Fibroblast of skin of abdomen (primary cell): ENCODE data around the gene BMPR1A. TPM values are rescaled to one million over a fixed set of nuclear protein-coding genes. Genes with fewer than 3 reads are reported as not detected.

ENCODE experiments used
- DNase-seq: peaks from one replicate; pipeline ENCODE4 v3.0.0-alpha.2; 2013
- polyA plus RNA-seq, 2 experiments: library from polyadenylated mRNA; unstranded; fragments of 120-200 nt; gene quantifications; one replicate each; pipeline ENCODE4 v1.2.1, GENCODE V29; 2013; ENCODE audit not compliant: insufficient read length in 2 of 2

The BMPR1A gene
- 26.5 TPM for polyA plus RNA-seq (2013, experiment 1 of 2; ENCODE audit: insufficient read length)
- polyA plus RNA-seq (2013, experiment 2 of 2; ENCODE audit: insufficient read length) = 27.2 TPM

DNA sequence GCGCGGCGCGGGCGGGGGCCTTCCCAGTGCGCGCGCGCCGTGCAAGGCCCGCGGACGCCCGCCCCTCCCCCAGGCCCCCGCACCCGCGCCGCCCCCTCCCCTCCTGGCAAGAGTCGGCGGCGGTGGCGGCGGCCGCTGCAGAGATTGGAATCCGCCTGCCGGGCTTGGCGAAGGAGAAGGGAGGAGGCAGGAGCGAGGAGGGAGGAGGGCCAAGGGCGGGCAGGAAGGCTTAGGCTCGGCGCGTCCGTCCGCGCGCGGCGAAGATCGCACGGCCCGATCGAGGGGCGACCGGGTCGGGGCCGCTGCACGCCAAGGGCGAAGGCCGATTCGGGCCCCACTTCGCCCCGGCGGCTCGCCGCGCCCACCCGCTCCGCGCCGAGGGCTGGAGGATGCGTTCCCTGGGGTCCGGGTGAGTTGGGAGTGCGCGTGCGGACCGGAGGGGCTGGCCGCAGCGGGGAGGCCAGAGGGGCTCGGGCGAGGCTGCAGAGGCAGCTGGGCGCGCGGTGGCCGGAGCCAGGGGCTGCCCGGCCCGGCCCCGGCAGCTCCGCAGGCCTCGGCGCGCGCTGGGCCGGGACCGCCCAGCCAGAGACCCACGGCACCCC is at the start of gene BMPR1A:
BMPR1A (plus strand) TSS at position 109 of the 602 bp plus-strand sequence. CDS start 119,400 bp downstream, outside the sequence.
- peak; percentile 94 for DNase-seq

DNA sequence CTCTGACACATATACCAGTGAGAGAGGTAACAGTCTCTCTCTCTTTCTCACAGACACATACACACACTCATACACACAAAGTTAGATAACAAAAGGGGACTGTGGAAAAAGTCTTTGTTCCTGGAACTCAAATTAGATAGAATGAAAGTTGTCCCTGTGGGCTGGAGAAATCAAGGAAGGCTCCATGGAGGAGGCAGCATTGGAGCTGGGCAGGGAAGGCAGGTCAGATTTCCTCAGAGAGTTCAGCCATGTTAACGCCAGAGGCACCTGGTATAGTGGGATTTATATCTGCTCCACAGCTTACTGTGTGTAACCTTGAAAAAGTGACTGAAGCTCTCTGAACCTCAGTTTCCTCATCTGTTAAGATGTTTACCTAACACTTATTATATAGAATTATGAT is 49.4 kb upstream of the BMPR1A start:
- no peak for DNase-seq

DNA sequence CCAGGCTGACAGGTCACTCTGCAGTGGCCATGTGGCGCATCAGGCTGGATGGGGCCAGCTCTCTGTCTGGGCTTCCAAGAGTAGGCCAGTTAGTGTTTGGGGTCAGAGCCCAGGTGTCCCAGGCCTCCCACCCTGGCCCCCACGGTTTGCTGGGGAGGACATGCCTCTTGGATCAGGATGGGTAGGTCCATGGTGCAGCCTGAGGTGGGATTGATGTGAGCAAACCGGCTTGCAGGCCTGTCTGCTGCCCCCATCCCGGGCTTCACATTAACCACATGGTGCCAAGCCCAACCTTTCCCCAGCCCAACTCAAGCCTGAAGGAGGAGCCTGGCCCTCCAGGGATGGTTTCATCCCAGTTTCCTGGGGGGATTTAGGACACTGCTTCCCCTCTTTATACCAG is 48.9 kb upstream of the BMPR1A start:
- DNase-seq = no peak

DNA sequence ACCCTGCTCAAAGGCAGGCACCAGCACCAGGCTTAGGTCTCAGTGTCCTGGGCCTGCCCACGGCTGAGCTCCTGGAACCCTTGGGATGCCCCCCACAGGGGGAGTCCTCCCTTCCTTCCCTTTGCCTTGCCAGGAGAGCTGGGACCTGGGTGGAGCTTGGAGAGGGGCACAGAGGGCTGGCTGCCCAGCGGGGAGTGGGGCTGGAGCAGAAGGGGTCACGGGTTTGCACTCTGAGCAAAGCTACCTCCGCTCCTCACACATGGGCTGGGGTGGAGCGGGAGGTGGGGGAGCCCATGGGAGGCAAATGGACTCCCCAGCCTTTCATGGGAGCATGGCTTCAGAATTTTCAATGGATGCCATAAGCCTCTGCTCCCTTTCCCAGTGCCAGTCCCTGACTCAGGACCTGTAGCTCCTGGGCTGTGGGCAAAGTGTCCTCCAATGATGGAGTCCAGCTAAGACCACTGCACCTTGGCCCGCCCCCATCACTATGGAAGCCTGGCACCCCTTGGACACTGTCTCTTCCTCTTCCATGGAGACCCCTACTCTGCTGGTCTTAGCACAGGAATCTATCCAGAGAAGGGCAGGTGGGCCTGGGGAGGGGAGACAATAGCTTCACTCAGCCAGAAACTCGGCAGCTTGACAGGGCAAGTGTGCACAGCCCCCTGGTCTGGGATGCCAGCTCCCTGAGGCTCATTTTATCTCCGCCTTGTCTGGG is 48.2 kb upstream of the BMPR1A start:
- DNase-seq = no peak

DNA sequence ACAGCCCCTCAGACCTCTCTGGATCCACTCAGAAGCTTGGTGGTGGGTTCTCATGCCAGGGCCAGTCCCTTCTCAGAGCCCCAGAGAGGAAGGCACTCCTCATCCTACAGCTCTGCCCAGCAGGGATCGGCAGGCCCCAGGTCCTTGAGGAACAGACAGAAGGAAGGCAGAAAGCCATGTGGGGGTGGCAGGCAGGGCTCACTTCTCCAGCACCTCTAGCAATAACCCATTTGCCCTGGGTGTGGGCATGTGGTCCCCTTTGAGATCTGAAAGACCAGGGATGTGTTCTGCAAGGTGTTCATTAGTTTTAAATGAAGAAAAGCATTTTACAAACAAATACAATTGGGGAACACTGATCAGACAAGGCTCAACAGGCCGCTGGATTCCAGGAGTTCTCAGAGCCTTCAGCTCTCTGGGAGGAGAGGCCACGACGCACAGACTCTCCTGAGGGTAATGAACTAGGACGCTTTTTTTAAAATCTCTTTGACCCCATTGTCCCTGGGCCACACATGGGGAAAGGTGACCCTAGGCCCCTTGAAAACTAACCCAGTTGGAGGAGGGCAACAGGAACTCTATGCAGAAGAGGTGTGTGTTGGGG is 47.5 kb upstream of the BMPR1A start:
- no peak for DNase-seq

DNA sequence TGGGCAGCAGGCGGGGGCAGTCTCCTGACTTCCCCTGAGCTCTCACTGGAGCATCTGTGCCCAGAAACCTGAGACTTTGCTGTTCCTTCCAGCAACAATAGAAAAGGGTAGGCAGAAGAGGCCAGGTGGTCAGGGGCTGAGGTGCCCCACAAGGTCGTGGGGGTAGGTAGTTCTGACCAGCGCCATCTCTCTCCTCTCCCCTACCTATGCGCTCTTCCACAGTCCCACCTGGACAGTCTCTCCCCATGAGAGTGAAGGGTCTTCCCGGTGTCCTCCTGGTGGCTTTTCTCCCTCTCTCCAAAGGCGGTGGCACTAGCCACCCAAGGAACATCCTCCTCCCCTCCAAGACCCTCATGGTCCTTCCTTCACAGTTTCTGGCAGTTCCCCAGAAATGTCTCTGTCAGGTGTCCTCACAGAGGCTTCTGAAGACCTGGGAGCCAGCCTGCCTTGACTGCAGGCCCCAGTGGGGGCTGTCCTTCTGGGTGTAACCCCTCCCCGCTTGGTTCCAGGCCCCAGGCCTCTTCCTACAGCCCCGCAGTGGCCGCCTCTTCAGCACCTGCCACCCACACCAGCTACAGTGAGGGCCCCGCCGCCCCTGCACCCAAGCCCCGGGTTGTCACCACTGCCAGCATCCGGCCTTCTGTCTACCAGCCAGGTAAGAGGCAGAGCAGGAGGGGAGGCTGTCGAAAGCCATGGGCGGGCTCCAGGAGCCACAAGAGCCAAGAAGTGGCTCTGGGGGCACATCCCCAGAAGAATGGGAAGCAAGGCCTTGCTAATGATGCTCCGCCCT is 46.8 kb upstream of the BMPR1A start:
- DNase-seq = no peak

DNA sequence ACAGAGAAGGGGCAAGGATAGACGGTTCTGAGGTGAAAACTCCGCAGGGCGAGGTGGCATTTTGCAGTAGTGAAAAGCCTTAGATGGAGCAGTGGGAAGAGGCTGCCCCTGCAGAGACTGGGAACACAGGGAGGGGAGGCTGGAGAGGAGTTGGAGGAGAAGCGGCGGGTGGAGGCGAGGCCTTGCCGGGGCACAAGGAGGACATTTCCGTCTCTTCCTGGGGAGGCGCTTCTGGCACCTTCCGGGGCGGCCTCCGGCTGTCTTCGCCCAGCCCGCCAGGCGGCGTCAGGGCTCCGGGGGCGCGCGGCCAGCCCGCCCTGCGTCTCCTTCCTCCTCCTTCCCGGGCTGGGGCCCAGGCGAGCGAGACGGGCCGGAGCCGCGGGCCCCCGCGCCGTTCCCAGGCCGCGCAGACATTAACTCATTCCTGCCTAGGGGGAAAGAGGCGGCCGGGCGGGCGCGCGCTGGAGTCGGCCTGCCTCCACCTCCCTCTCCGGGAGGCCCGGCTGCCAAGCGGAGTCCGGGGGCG is 45.4 kb upstream of the BMPR1A start:
- DNase-seq = peak; percentile 92

DNA sequence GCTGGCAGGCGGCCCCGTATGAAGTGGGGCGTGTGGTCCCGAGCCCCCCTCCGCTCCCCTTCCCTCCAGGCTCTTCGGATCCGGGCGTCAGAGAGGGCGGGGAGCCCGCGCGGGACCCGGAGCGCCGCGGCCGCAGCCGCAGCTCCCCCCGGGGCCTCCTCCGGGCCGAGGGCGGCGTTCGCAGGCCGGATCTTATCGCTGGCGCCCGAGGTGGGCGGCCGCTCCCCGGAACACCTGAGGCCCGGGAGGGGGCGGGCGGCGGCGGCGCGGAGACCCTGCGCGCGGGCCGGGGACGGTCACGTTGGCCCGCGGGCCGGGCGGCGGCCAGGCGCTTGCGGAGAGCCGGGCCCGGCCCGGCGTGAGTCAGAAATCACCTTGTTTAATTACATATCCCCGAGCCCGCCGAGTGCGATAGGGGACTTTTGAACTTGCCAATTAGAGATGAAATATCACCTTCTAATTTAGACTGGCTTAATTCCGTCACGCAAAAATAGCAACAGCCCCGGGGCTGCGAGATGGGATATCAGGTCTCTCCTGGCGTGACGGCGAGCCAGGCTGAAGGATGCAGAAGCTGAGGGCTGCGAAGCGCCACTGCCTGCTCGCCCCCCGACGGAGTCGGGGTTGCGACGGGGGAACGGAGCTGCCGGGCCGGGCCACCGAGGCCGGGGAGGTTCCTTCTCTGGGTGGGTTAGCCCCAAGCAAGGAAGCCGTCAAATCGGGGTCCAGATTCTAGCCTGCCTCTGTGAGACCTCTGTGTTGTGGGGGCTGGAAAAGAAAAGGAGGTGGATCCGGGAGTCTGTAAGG is 44.7 kb upstream of the BMPR1A start:
- peak; percentile 43 for DNase-seq

DNA sequence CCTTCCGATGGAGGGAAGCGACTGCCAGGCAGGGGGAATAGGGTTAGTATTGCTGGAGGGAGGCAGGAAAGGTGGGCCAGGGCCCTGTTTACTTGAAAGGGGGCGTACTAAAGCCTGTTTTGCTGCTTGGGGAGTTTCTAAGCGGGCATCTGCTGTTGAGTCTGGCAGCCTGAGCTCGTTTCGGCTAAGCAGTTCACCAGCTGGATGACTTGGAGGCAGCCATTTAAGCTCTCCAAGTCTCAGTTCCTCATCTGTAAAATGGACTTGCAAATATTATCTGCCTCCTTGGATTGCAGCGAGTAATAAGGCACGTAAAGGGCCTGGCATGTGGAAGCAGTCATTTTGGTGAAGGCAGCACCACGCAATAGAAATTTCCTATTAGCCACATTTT is 44.1 kb upstream of the BMPR1A start:
- DNase-seq = no peak

DNA sequence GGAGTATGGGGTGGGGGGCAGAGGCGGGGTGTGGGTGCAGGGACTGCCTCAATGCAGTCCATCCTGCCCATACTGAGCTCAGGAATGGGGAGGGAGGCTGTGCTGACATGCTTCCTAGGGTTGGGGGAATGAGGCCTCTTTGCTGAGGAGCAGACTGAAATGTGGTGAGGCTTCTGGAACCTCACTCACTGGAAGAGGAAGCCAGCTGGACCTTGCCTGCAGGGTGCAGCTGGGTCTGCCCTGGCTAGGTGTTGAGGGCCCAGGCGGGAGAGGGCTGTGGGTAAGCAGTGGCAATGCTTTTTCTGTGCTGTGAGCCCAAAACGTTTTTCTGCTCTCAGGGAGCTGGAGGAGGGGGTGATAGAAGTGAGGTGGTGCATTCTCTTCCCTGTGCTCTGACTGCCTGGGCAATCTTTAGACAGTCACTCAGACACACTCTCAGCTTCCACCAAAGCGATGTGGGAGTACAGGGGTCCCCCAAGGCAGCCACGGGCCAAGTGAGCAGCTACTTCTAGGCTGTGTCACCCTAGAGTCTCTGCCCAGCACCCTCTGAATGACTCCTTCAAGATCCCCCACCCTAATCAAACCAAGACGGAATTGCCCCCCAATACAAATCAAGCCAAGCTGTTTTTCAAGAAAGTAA is 41.1 kb upstream of the BMPR1A start:
- DNase-seq = no peak

DNA sequence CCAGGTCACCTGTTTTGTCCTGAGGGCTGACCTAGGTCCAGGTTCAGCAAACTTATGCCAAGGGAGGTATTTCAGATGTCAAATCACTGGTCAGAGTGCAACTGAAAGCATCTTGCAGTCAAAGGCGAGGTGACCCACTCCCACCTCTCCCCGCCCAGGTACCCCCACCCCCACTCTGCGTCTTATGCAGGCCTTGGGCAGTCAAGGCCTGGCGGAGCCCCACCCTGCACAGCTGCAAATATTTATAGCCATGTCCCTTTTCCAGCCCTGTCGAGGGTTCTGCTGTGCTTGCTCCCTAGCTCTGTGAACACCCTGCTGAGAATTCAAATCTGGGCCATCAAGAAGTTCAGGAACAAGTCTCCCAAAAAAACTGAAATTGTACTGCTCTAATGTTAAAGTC is 40.6 kb upstream of the BMPR1A start:
- no peak for DNase-seq

DNA sequence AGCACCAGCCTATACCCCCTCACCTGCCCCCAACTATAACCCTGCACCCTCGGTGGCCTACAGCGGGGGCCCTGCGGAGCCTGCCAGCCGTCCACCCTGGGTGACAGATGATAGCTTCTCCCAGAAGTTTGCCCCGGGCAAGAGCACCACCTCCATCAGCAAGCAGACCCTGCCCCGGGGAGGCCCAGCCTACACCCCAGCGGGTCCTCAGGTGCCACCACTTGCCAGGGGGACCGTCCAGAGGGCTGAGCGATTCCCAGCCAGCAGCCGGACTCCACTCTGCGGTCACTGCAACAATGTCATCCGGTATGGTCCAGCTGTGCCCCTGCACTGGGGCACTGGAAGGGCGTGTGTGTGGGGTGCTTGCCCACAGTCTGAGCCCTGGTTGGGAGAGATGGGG is 40.0 kb upstream of the BMPR1A start:
- no peak for DNase-seq

DNA sequence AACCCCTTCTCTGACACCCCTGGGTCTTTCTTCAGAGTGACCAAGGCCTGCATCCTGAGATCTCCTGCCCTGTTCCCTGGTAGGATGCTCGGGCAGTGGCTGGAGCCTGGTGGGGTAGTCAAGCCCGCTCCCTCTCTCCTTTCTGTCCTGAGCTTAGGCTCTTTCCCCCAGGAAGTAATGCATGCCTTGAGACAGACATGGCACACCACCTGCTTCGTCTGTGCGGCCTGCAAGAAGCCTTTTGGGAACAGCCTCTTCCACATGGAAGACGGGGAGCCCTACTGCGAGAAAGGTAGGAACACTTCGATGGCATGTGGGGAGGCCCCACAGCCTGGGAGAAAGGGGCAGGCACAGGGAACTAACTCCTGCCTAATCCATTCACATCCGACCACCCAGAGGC is 37.9 kb upstream of the BMPR1A start:
- no peak for DNase-seq

DNA sequence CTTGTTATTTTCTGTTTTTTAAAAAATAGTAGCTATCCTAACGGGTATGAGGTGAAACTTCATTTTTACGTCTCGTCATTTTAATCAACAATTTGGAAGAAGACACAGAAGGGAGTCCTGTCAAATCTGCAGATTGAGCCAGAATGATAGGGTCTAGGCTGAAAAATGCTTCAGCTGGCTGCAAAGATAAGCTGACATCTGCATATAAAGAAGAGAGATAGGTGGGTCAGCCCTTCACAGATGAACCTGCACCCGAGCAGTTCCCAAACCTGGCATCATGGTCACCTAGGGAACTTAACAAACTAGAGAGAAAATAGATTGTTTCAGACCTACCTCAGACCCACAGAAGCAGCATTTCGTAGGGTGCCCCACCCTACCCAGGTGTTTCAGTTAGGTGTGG is 35.2 kb upstream of the BMPR1A start:
- DNase-seq = no peak

DNA sequence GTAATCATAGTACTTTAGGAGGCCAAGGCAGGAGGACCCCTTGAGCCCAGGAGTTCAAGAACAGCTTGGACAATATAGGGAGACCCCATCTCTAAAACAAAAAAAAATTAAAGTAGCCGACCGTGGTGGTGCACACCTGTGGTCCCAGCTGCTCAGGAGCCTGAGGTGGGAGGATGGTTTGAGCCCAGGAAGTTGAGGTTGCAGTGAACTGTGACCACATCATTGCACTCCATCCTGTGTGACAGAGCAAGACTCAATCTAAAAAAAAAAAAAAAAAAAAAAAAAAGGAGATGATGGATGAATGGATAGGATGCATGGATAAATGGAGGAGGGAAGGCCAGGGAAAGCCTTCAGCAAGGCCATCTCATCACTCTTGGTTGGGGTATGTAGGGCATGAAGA is 33.4 kb upstream of the BMPR1A start:
- DNase-seq = no peak

DNA sequence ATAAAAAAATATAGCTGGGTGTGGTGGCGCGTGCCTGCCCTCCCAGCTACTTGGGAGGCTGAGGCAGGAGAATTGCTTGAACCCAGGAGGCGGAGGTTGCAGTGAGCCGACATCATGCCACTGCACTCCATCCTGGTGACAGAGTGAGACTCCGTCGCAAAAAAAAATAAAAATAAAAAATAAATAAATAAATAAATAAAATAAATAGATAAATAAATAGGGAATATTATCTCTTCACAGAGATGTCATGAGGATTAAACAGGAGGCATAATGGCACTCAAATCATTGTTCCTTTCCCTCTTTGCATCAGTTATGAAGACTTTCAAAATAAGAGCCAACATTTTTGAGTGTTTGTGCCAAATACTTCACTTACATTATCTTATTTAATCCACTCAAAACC is 32.0 kb upstream of the BMPR1A start:
- no peak for DNase-seq

DNA sequence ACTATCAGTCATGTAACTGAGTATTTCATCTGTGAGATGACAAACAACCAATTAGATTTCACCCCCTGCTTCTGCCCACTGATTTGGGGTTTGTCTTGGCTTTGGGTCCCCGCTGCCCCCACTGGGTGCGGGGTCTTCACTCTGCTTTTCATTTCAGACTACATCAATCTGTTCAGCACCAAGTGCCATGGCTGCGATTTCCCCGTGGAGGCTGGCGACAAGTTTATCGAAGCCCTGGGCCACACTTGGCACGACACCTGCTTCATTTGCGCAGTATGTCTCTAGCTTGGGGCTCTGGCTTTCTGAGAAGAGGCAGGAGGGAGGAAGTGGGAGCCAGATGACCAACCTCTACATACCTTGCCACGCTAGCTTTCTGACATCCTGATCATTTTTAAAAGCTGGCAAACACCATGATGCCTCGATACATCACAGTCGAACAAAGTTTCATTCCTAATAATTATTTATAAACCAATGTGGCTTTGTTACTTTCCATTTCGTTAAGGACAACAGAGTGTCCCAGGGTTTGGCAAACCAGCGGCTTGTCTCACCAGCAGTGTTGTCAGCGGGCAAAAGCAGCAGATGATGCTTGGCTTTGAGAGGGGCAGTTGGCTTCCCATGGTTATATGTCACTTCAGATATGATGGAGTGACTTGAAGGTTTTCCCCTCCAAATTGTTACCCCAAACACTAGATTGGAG is 30.3 kb upstream of the BMPR1A start:
- DNase-seq = no peak

DNA sequence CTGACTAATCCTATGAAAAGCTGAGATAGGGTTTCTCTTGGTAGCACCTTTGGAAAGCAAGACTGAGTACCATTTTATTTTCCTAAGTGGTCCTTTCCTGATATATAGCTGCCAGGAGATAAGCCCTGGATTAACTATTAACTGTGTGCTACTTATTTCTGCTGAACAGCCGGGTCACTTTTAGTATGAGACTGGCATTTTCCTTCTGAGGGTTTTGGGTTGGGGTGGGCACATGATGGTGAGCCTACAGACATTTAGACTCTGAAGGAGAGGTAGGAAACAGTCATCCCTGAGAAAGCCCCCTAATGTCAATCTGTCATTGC is 29.8 kb upstream of the BMPR1A start:
- DNase-seq = no peak

DNA sequence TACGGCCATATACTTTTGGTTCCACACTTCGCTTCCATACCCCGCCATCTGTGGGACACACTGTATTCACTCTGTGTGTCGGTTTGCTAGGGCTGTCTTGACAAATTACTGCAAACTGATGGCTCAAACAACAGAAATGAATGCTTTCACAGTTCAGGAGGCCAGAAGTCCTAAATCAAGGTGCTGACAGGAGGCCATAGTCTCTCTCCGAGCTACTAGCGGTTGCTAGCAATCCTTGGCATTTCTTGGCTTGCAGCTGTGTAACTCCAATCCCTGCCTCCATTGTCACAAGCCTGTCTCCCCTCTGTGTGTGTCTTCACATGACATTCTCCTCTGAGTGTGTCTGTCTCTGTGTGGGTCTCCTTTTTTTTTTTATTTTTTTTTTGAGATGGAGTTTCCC is 28.9 kb upstream of the BMPR1A start:
- peak; percentile 57 for DNase-seq

DNA sequence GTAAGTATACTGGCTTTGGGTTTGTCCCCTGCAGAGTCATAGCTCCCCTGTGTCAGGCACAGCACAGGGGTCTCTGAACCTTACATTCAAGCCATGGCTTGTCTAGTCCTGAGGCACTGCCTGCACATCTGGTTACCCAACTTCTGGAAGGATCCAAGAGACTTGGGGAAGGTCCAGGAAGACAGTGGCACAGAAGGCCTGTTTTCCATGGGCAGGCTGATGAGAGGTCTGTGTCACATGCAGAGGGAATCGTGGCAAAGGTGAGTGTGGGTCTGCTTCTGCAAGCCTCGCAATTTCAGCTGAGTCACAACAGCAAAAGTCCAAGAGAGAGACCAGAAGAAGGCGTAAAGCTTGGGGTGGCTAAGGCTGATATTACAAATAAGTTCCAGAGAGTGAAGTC is 28.4 kb upstream of the BMPR1A start:
- no peak for DNase-seq

DNA sequence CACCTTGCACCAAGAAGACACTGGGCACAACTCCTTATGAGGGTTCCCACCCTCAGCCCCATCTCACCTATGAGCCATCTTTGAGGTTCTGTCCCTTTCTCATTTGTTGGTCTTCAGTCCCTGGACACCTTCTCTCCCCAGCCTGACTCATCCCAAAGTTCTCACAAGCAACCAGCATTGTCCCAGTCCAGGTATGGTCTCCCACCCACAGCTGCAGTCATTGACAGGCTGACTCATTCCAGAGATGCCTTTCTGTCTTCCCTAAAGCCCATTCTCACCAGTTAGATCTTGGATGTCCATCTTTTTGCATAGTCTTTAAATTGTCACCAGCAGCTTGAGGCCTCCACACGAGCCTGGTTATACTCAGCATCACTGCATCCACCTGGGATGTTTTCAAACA is 26.7 kb upstream of the BMPR1A start:
- no peak for DNase-seq
